COLO829 (cell line): ENCODE data around the gene TRIM65.
"Not testable (repeated sequence)": the region's sequence is repeated elsewhere in the genome, so short reads cannot be mapped to it uniquely, and the experiment has no call there.

ENCODE experiments used
- DNase-seq: peaks from one replicate; pipeline ENCODE4 v3.0.0; 2012; ENCODE audit warnings: low spot score

TRIM65 gene

DNA sequence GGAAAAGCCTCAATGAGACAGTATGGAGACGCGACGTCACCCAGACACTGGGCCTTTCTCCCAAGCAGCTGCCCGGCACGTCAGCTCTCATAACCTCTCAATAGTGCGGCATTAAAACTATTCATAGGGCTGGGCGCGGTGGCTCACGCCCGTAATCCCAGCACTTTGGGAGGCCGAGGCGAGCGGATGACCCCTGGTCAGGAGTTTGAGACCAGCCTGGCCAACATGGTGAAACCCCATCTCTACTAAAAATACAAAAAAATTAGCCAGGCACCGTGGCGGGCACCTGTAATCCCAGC is 45.1 kb downstream of the TRIM65 start:
- not testable (repeated sequence) for DNase-seq

DNA sequence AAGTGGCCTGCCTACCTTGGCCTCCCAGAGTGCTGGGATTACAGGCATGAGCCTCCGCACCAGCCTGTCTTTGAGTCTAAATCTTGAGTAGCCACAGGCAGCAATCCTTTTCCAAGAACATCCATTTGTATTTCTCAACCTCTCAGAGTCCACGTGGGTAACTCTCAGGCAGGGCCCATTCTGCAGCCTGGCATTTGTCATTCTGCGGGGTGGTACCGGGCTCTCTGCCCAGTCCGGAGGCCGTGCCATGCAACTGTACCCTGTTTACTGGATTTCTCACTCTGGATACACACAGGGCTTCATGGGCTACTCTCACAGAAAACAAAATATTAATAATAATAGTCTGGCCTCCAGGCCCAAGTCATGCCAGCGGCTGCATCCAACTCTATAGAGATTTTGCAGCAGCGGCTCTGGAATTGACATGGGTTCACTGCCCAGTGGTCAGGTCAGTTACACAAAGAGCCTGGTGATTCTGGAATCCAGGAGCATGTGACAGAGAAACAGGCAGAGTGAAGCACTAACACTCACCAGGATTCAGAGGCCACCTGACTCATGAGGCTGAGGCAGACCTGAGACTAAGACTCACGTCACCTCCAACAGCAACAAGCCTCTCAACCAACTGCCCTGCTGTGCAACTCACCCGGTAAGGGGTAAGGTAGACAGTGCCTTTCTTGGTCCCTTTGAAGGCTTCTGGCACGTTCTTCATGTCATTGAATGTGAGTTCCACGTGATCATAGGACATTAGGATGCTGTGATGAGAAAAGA is 45.6 kb downstream of the TRIM65 start:
- DNase-seq: no peak

DNA sequence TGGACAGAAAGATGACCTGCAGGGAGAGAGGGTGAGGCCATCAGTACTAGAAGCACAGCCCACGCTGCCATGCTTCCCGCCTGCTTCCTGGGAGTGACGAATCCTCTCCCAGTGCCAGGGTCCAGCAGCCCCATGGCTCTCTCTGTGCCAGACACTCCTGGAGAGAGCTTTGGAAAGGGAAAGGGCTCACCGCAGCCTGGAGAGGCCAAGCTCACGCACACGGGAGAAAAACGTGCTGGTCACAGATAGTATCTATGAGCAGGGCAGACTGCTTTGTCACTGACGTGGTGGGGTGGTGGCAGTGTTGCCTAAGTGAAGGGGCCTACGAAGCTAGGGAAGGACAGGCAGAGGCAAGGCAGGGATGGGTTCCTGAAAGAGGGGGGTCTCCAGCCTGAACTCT is 47.0 kb downstream of the TRIM65 start:
- DNase-seq: no peak

DNA sequence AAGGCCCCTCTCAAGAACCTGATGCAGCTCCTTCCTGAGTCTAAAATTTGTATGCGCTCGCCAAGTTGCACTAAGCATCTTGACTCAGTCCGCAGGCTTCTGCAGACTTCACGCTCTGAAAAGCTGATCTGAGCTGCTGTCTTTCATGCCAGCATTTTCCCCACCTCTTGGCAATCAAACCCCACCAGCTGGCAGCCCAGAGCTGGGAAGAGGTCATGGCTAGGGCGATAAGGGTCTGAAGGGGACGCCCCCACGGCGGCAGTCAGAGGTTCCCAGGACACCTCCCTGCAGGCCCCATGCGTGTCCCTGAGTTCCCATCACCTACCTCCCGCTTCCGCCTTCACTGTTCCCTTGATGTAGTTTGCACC is 47.5 kb downstream of the TRIM65 start:
- DNase-seq: no peak

DNA sequence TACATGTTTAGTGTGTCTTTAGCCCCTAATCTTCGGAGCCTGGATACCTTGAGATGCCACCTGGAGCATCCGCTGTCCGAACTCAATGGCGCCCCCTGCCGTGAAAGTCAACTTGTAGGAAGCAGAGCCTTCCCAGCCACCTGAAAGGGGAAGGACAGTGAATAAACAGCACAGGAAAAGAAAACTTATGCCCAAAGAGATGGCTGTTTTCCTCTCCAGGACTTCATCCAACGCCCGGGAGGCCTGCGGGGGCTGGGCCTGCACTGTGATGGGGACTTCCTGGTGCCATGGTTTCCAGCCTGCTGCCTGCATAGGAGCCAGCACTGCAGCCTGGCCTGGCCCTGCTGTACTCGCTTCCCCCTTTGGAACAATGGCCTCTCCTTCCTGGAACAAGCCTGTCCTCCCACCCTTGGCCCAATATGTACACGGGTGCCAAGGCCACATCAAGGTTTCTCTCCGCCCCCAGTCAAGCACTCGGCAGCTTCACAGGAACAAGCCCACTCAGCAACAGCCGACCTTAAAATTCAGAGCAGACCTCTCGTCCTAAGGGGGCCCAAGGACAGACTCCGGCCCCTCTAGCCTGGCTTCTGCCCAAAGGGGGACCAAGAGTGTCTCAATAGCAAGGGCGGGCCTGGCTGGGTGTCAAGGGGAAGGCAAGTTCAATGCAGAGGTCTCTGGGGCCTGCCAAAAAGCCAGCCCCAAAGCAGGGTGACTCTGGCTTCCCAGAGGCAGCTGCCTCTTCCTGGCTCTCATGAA is 48.0 kb downstream of the TRIM65 start:
- DNase-seq: no peak

DNA sequence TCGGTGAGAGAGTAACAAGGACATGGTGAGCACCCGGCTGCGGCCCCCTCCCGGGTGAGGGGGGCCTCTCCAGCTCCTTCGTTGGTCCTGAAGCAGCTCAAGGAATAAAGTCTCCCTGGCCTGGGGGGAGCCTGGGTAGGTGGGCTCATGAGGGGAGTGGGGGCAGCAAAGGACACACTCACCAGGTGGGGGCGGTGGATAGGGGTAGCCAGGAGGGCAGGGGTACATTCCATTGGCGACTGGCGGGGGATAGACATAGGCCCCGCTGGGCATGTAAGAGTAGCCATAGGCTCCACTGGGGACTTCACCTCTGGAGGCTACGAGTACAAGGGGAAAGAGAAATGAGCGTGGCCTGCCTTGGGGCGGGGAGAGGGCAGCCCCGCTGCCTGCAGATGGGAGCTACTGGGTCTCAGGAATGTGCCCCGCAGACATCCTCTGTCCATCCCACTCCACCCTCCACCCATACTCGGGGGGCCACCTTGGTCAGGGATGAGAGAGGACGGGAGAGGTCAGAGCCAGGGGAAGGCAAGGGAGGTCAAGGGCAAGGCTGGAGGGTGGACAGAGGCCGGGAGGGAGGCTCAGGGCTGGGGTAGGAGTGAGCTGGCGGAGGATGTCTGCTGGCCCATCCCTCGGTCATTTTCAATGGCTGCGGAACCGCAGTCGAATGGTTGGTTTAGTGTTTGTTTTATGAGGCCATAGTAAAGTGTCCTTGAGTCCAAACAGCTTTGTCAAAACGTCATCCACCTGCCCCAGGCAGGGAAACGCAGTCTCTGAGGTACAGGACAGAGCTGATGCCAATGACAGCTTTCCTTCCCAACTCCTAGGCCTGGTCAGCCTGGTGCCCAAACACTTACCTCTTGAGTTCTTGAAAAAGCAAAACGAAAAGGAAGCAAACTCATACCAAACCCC is 48.9 kb downstream of the TRIM65 start:
- DNase-seq: no peak

DNA sequence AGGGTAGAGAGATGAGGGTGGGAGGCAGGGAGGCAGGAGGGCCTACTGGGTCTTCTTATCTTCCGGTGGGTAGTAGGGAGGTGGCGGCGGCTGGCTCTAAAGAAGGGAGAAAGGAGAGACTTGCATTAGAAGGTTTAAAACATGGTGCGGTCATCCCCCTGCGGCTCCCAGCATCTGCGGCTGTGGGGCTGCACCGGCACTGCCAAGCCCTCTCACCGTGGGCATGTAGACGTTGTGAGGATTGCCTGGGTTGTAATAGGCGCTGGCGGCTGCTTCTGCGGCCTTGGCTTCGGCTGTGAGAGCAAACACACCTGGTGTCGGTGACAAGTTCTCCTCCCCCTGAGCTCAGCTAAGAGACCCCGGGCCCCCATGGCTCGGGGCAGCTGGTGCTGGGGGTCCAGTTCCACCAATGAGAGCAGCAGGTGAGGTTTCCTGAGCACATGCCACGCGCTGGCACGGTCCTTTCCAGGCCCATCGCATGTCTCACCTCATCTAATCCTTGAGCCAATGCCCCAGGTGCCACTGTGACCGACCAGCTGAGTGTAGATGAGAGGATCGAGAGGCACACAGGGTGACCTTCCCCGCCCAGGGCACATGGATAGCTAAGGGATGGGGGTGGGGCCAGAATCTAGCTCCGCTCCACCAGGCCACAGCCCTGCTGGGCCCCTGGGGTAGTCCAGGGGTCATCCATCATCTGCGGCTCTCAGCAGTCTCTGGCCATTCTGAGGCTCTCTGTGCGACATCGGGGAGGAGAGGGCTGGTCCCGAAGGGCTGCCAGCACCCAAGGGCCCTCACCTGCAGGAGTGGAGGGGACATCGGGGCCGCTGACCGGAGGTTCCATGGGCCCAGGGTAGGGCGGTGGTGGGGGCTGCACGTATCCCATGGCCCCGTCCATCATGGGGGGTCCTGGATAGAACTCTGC is 49.8 kb downstream of the TRIM65 start:
- DNase-seq: no peak

DNA sequence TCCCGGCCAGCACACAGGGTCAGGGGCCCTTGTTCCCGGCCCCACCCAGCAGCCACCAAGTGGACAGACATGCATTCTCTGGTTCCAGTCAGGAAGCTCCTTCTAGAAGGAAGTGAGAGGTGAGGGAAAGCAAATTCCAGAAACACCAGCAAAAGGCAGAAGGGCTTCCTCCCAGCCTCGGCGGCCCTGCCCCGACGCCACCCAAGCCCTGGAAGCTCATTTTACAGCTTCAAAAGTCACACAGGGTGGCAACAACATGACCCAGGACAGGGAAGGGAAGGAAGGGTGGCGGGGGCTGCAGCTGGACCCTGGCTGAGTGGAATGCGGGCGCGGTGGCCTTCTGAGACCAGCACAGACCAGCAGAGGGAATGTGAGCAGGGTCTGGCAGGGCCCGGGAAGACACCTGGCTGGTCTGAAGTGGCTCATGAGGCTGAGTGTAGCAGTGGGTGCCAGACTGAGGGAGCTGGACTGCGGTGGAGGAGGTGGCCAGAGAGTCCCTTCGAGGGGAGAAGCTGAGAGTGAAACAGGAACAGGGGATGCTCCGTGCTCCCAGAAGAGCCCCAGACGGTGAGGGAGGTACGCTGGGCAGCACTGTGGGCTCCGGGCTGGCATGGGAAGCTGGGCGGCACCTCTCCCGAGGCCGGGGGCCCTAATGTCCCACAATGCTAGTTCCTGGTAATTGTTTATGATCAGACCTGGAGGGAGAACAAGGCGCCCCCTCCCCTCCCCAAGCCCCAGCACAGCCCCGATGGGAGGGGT is 50.6 kb downstream of the TRIM65 start:
- no peak for DNase-seq

DNA sequence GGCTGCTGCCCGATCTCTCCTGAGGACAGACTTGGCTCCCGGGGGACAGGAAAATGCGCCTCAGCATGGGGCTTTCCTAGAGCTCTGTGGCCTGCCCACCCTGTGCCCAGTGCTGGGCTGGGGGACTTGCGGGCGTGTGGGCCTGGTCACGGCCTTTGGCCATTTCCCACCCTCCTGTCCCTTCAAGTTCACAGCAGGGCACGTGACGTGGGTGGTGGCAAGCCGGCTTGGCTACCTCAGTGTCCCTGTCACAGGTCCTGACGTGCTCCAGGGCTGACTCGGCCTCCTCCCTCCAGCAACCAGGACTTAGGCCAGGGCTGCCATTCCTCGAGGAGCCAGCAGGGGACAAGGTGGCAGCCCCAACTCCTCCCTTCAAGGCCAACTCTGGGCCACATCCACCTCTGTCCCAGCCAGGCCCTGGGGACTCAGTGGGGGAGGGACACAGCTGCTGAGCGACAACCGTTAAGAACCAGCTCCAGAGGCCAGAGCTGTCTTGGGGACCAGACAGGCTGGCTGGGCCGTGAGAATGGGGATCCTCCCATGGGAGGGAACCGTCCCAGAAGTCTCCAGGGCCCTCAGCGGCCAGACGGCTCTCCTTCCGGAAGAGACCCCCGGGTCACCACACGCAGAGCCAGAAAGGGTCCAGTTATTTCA is 51.6 kb downstream of the TRIM65 start:
- DNase-seq: no peak

DNA sequence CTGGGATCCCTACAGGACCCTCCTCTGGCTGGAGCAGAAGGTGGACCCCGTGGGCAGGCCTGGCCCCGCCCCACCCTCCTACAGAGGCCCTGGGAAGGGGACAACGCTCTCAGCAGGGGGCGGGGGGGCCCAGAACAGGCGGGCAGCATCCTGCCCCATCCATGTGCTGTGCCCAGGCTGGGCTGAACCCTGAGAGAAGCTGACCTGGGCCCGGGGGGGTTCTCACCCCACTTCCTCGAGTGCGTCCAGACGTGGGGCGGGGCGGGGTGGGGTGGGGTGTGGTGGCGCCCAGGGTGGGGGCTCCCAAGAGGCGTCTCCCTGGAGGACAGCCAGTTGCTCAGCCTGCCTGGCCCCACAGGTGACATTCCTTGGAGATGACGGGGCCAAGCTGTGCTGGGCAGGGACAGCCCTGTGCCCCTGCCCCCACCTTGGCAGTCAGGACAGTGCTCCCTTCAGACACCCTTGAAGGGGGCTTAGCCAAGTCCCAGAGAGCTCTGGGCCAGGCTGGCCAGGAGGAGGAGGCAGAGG is 52.2 kb downstream of the TRIM65 start:
- DNase-seq: no peak

DNA sequence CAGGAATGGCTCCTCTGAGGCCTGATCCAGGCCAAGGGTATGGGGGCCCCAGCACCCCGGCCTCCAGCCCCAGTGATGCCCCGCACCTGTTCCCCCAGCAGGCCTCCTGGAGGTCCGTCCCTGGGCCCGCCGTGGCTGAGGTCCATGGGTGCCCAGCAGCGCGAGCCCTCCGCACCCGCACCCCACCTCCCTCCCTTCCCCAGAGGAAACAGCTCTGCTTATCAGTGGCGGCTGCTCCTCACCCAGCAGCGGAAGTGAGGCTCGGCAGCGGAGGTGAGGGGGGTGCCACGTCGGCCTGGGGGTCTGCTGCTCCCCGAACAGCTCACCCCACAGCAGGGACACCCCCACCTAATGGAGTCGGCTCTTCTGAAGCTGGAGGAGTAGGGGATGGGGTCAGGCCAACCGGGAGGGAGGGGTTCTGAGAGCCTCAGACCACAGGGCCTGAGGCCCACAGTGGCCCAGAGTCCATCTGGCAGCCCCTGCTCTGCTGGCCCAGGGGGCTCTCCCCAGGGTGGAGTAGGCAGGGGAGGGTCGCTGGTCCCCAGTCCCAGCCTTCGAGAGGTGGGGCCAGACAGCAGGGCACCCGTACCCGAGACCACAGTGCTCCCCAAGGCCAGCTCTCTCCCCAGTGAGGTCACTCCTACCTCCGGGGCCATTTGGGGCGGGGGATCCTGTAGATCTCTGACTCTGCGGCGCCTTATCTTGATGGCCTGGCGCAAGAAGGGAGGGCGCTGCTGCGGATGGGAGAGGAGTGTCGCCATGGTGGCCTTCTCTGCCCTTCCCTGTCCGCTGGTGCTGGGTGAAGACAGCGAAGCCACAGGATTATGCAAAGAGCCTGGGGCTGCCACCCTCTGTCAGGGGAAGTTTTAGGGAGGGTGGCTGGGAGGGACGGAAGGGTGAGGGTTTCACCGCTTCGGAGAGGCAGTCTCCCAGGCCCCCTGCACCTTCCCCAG is 52.9 kb downstream of the TRIM65 start, which contains the start of gene UNC13D:
TSS of gene UNC13D (minus strand) at position 828 of the 953 bp plus-strand sequence. CDS start at position 761, 67 bp downstream.
- no peak for DNase-seq

DNA sequence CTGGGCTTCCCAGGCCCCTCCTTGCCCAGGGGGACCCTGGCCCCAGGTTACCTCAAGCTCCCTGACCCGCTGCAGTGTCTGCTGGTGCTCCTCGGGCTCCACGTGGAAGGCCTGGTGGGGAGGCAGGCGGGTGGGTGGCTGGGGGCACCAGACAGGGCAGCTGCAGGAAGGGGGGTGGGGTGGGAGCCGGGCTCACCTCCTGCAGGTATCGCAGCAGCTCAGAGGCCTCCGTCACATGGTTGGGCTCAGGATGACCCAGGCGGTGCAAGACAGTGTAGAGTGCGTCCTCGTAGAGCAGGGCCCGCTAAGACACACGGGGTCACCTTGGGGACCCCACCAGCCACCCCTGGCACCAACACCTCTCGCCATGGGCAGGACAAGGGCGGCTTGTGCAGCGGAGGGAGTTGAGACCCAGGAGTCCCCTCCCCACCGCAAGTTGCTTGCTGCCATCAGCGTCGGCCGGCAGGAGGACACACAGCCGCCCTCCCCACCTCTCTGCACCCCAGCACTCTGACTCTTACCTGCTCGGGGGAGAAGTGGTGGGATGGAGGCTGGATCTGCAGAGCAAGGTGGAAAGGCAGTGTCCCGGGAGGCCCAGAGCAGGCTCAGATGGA is 53.7 kb downstream of the TRIM65 start:
- DNase-seq: no peak

DNA sequence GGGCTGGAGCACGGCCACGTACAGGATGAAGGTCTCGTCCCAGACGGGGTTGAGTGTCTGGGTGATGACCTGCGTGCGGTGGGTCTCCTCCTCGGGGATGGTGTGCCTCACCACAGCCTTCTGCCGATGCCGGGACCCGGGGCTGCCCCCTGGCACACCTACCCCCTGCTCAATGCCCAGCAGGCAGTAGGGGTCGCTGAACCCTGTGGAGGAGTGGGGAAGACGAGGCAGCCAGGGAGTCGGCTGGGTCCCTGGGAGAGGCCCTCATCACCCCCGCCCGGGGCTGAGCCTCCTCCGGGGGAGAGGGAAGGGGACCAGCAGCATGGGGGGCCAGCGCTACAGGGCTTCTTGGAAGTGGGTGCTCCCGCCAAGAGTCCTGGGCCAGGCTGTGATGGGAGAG is 54.3 kb downstream of the TRIM65 start:
- no peak for DNase-seq

DNA sequence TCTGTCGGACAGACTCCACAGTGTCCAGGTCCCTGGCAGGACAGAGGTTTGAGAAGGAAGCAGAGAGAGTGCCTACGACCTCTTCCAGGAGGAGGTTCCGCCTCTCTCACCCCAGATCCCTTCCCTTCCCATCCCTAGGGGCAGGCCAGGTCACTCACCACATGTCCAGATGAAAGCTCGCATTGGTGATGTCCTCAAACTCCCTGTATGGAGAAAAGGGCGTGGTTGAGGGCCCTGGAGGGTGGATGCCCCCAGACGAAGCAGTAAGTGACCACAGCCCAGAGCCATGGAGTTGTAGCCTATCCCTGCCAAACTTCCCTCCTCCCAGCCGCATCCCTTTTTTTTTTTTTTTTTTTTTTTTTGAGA is 56.0 kb downstream of the TRIM65 start:
- no peak for DNase-seq

DNA sequence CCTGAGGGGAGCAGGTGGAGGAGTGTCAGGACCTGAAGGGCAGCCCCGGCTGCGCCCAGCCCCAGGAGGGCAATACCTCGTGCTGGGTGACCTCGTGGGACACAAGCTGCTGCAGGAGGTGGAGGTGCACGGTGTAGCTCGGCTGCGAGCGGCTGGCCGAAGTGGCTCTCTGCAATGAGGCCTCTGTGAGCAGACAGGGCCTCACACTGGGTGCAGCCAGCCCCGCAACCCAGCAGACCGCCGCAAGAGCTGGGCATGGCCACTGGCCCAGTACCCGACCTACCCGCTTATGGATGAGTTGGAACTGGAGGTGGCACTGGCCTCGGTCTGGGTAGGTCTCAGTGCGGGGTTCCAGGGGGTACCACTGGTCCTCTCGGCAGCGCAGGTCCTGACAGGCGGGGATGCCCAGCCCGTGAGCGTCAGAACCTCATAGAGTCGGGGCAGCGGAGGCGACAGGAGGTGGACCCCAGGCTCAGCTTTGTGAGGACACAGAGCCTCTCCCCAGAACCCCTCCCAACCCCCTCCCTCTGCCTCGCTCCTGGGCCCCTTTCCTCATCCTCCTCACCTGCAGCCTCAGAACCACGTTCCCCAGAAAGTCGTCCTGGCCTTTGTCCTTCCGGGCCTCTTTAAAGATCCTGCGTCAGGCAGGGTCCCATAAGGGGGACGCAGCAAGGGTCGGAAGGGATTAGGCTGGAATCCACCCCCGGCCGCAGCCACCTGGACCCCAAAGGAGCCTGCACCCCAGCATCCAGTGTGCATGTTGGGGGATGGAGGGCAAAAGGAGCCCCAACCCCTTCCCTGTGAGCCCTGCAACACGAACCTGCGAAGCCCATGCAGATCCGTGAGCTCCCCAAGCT is 56.6 kb downstream of the TRIM65 start:
- DNase-seq: no peak
